Ascending aorta (tissue), 2 donors: ENCODE data around the gene PHLDA1. TPM values are rescaled to one million over a fixed set of nuclear protein-coding genes. Genes with fewer than 3 reads are reported as not detected.

ENCODE experiments used
- DNase-seq, 2 donors: peaks; one replicate each; pipeline ENCODE4 v3.0.0-alpha.2; 2019; ENCODE audit warnings: low spot score in 2 of 2
- H3K27ac ChIP-seq, 2 donors: fragments of 200-600 bp; sonication (generic); one replicate each; pipeline ENCODE4 v1.5.1; 2016 to 2017; ENCODE audit warnings: mild to moderate bottlenecking in 1 of 2
- H3K27me3 ChIP-seq: fragments of 200-600 bp; sonication (generic); one replicate; pipeline ENCODE4 v1.5.1; 2017
- H3K36me3 ChIP-seq, 2 donors: fragments of 200-600 bp; sonication (generic); one replicate each; pipeline ENCODE4 v1.5.1; 2016
- H3K4me1 ChIP-seq, 2 donors: fragments of 200-600 bp; sonication (generic); one replicate each; pipeline ENCODE4 v1.5.1; 2016 to 2017; ENCODE audit warnings: mild to moderate bottlenecking in 1 of 2
- H3K4me3 ChIP-seq, 2 donors: fragments of 200-600 bp; sonication (generic); one replicate each; pipeline ENCODE4 v1.5.1; 2016 to 2017; ENCODE audit warnings: mild to moderate bottlenecking in 1 of 2
- H3K9me3 ChIP-seq, 2 donors: fragments of 200-600 bp; sonication (generic); one replicate each; pipeline ENCODE4 v1.5.1; 2016
- intact Hi-C: fragments of 100-400 bp; cut with DNase I; formaldehyde crosslinking; loops from one replicate; pipeline ENCODE4 v1.15.1; 2023
- total RNA-seq: library from RNA; depleted of rRNA; stranded (reverse); fragments of >200 nt; gene quantifications from one replicate; pipeline ENCODE4 v1.1.0, GENCODE V29; 2016
- TF ChIP-seq, protein P1 (sequence below), 3 experiments: fragments of 200-600 bp in 2 of 3; fragments of 450-650 bp in 1 of 3; sonication (generic) in 2 of 3; IDR thresholded peaks; one replicate each; pipeline ENCODE4 v1.5.1; 2016 to 2019; ENCODE audit warnings: antibody characterized with exemption in 3 of 3, mild to moderate bottlenecking in 1 of 3, moderate library complexity in 1 of 3

The PHLDA1 gene
- 11.8 TPM for total RNA-seq

DNA sequence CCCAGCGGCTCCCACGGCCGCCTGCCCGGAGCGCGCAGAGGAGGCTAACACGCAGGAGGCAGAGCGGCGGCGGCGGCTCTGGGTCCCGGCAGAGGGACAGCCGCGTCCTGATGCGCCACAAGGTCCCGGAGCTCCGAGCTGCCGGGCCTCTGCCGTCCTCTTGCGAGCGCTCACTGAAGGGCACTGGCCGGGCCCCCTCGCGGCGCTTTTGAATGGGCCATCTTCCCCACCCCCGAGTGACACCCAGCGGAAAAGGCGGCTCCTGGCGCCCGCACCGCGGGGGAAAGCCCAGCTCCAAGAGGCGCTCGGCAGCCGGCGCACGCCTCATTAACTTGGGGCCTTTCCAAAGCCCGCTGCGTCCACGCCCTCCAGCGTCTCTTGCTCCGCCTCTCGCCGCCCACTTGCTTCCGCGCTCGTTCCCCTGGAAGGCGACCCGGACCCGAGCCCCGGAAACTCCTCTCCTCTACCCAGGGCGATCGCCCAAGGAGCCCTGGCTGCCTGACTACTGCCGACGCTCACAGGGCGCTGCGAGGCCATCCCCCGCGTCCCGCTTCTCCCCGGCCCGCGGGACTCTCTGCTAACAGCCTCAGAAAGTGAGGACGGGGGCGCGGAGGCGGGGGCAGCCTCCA, at the start of gene PHLDA1:
Gene PHLDA1 (minus strand): TSS at position 363 of the 629 bp plus-strand sequence.
- Histone ChIP-seq H3K27ac (peak within 1 kb of the TSS; percentile 95), H3K4me1 (no peaks in the 10 kb centered on the region), H3K4me3 (peak within 1 kb of the TSS; percentile 58 to 80), H3K9me3 (no peaks in the 10 kb centered on the region), H3K27me3 (no peaks in the 10 kb centered on the region), H3K36me3 (no peaks in the 10 kb centered on the region)
- TF ChIP-seq, protein P1, sequence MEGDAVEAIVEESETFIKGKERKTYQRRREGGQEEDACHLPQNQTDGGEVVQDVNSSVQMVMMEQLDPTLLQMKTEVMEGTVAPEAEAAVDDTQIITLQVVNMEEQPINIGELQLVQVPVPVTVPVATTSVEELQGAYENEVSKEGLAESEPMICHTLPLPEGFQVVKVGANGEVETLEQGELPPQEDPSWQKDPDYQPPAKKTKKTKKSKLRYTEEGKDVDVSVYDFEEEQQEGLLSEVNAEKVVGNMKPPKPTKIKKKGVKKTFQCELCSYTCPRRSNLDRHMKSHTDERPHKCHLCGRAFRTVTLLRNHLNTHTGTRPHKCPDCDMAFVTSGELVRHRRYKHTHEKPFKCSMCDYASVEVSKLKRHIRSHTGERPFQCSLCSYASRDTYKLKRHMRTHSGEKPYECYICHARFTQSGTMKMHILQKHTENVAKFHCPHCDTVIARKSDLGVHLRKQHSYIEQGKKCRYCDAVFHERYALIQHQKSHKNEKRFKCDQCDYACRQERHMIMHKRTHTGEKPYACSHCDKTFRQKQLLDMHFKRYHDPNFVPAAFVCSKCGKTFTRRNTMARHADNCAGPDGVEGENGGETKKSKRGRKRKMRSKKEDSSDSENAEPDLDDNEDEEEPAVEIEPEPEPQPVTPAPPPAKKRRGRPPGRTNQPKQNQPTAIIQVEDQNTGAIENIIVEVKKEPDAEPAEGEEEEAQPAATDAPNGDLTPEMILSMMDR (IDR thresholded peaks at IDR 0.05): peak; percentile 64 to 74 (median 69)
- peak; percentile 69 to 97 for DNase-seq
- intact Hi-C loops: loop anchor here (1.0 to 5.0 kb wide), 6 partner anchors 53 to 643 kb away; partner anchors contain the start of gene NAP1L1

DNA sequence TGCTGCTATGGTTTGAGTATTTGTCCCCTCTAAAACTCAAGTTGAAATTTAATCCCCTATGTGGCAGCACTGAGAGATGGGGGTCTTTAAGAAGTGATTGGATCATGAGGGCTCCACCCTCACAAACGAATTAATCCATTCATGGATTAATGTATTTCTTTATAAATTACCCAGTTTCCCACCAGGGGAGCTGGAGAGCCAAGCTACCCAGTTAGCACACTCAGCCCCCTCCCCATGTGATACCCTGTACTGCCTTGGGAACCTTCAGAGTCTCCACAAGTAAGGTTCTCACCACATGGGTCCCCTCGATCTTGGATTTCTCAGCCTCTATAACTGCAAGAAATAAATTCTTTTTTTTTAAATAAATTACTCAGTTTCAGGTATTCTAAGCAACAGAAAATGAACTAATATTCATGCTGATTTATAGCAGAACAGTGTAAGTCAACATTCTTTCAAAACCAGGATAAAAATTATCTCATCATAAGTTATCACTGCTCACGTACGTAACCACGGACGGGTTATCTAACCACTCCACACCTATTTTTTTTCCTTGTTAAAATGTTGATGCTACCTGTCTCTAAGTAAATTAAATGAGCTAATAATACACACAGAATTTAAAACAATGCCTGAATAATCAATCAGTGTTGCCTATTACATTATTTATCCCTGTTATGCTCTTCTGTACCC, 49.3 kb upstream of the PHLDA1 start:
- H3K4me3 ChIP-seq: no peak overlapping the region
- H3K27me3 ChIP-seq: no peaks in the 10 kb centered on the region
- TF ChIP-seq, protein P1 (IDR thresholded peaks at IDR 0.05): no peak
- intact Hi-C loops: loop anchor here (5.0 to 10.0 kb wide), 2 partner anchors 374 to 569 kb away; partner anchors contain the start of gene KRR1
- peaks cover 9 to 12% of the 10 kb centered on the region in 2 donors for H3K9me3 ChIP-seq
- DNase-seq: no peak
- H3K27ac ChIP-seq: no peak overlapping the region
- peaks cover 0 to 4% of the 10 kb centered on the region in 2 donors for H3K36me3 ChIP-seq
- H3K4me1 ChIP-seq: peaks cover 7 to 16% of the 10 kb centered on the region in 2 donors

DNA sequence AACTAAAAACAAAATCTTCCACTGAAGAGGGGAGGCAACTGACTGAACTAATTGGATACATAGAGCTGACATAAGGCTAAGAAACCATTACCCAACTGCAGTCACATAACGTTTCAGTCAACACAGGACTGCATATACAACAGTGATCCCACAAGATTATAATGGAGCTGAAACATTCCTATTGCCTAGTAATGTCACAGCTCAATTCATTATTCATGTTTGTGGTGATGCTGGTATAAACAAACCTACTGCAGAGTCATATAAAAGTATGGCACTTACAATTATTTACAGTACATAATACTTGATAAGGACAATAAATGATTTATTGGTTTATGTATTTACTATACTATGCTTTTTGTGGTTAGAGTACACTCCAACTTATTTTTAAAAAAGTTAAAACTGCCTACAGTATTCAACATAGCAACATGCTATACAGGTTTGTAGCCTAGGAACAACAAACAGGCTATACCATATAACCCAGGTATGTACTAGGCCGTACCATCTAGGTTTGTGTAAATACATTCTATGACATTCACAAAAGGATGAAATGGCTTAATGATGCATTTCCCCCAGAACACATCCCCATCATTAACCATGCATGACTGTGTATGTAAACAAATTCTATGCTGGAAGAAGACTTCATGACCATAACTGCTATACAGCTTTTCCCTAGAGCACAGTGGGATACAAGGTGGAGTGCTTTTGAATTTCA, 48.6 kb upstream of the PHLDA1 start:
- no peaks in the 10 kb centered on the region for H3K27me3 ChIP-seq
- intact Hi-C loops: loop anchor here (5.0 to 10.0 kb wide), 2 partner anchors 375 to 568 kb away; partner anchors contain the start of gene KRR1
- H3K4me1 ChIP-seq: peaks cover 7 to 9% of the 10 kb centered on the region in 2 donors
- H3K27ac ChIP-seq: no peak overlapping the region
- peaks cover 9 to 12% of the 10 kb centered on the region in 2 donors for H3K9me3 ChIP-seq
- H3K36me3 ChIP-seq: peaks cover 0 to 4% of the 10 kb centered on the region in 2 donors
- H3K4me3 ChIP-seq: no peak overlapping the region
- TF ChIP-seq, protein P1 (IDR thresholded peaks at IDR 0.05): no peak
- DNase-seq: no peak

DNA sequence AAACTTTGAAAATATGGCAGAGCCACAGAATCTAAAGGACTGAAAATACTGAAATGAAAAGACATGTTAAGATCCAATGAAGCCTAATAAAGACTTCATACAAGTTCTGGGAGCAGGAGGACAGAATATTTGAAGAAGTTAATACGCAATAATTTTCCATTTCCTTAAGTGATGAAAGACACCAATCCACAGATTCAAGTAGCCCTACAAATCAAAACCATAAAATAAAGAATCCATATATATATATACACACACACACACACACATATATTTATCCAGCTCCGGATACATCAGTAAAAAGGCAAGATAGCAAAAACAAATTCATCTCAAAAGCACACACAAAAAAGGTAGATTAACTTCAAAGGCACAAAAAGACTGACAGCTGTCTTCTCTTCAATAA, 47.2 kb upstream of the PHLDA1 start:
- H3K27me3 ChIP-seq: no peaks in the 10 kb centered on the region
- H3K4me3 ChIP-seq: no peak overlapping the region
- intact Hi-C loops: no loop called here
- H3K27ac ChIP-seq: no peak overlapping the region
- no peak for DNase-seq
- peaks cover 9 to 12% of the 10 kb centered on the region in 2 donors for H3K9me3 ChIP-seq
- H3K36me3 ChIP-seq: peaks cover 0 to 4% of the 10 kb centered on the region in 2 donors
- H3K4me1 ChIP-seq: peaks cover 7 to 8% of the 10 kb centered on the region in 2 donors
- TF ChIP-seq, protein P1 (IDR thresholded peaks at IDR 0.05): no peak

DNA sequence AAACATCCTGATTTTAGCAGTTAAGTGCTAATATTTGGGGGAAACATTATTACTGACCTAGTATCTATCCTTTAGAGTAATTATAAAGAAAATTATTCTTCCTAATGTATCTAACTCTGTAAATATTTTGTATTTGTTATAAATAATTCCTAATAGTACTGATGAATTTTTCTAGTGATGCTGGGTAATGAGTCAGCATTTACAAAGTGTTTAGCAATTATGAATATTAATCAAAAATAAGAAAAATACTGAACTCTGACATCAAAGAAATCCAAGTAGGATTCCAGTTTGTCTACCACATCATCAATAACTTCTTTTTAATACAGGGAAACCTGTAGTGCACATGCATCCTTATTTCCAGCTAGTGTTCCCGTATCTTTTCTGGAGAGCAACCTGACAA, 43.9 kb upstream of the PHLDA1 start:
- TF ChIP-seq, protein P1 (IDR thresholded peaks at IDR 0.05): no peak
- no peak for DNase-seq
- H3K36me3 ChIP-seq: peaks cover 0 to 4% of the 10 kb centered on the region in 2 donors
- intact Hi-C loops: no loop called here
- no peaks in the 10 kb centered on the region for H3K4me1 ChIP-seq
- peaks cover 9 to 12% of the 10 kb centered on the region in 2 donors for H3K9me3 ChIP-seq
- no peaks in the 10 kb centered on the region for H3K27me3 ChIP-seq
- H3K4me3 ChIP-seq: no peak overlapping the region
- H3K27ac ChIP-seq: no peak overlapping the region
